MM.1S (cell line): ENCODE data around the gene ACTR1B.

Experiments
- DNase-seq: peaks from one replicate; pipeline ENCODE4 v3.0.0-alpha.2; 2015
- H2AFZ ChIP-seq: fragments of 300-600 bp; sonication (generic); 2 replicates; pipeline ENCODE4 v1.6.0; 2016; ENCODE audit warnings: antibody characterized with exemption, low read length
- H3F3A ChIP-seq: fragments of 300-600 bp; sonication (generic); 2 replicates; pipeline ENCODE4 v1.6.1; 2016; ENCODE audit warnings: mild to moderate bottlenecking, antibody characterized with exemption, low read length, moderate library complexity, mixed read lengths; ENCODE audit not compliant: insufficient read depth
- H3K27ac ChIP-seq: fragments of 300-600 bp; sonication (generic); 2 replicates; pipeline ENCODE4 v1.5.1; 2016; ENCODE audit warnings: mild to moderate bottlenecking, low read length
- H3K27me3 ChIP-seq: fragments of 300-600 bp; sonication (generic); replicated peaks from 2 replicates; pipeline ENCODE4 v1.6.0; 2016; ENCODE audit warnings: low read length; ENCODE audit not compliant: insufficient read depth
- H3K36me3 ChIP-seq: fragments of 300-600 bp; sonication (generic); replicated peaks from 2 replicates; pipeline ENCODE4 v1.6.1; 2016; ENCODE audit warnings: mild to moderate bottlenecking, low read length, mixed read lengths; ENCODE audit not compliant: insufficient read depth
- H3K4me1 ChIP-seq: fragments of 300-600 bp; sonication (generic); 2 replicates; pipeline ENCODE4 v1.6.1; 2016; ENCODE audit warnings: low read length, mixed read lengths
- H3K4me2 ChIP-seq: fragments of 300-600 bp; sonication (generic); 2 replicates; pipeline ENCODE4 v1.6.0; 2016; ENCODE audit warnings: low read depth, low read length
- H3K4me3 ChIP-seq: fragments of 300-600 bp; sonication (generic); 2 replicates; pipeline ENCODE4 v1.5.1; 2016; ENCODE audit warnings: low read length, mixed read lengths
- H3K79me2 ChIP-seq: fragments of 300-600 bp; sonication (generic); 2 replicates; pipeline ENCODE4 v1.6.1; 2016; ENCODE audit warnings: mixed run types, low read length, mixed read lengths
- H3K9ac ChIP-seq: fragments of 300-600 bp; sonication (generic); 2 replicates; pipeline ENCODE4 v1.6.1; 2016; ENCODE audit warnings: low read length, mixed read lengths
- H3K9me2 ChIP-seq: fragments of 300-600 bp; sonication (generic); replicated peaks from 2 replicates; pipeline ENCODE4 v1.6.1; 2016; ENCODE audit warnings: mild to moderate bottlenecking, low read length, mixed read lengths; ENCODE audit not compliant: insufficient read depth
- H3K9me3 ChIP-seq: fragments of 300-600 bp; sonication (generic); replicated peaks from 2 replicates; pipeline ENCODE4 v1.6.1; 2016; ENCODE audit warnings: mild to moderate bottlenecking, low read length, mixed read lengths; ENCODE audit not compliant: insufficient read depth
- H4K20me1 ChIP-seq: fragments of 300-600 bp; sonication (generic); 2 replicates; pipeline ENCODE4 v1.6.1; 2016; ENCODE audit warnings: mild to moderate bottlenecking, low read length, moderate library complexity, mixed read lengths; ENCODE audit not compliant: insufficient read depth
- EZH2 ChIP-seq: fragments of 300-600 bp; sonication (generic); optimal IDR thresholded peaks from 2 replicates; pipeline ENCODE3; 2017; ENCODE audit warnings: low read depth, mild to moderate bottlenecking, antibody characterized with exemption, low read length, mixed read lengths
- EZH2phosphoT487 ChIP-seq: fragments of 300-600 bp; sonication (generic); IDR thresholded peaks from 2 replicates; pipeline ENCODE4 v1.6.1; 2018; ENCODE audit warnings: antibody characterized with exemption, low read length
- TF ChIP-seq, protein P1 (sequence below): fragments of 300-600 bp; sonication (generic); IDR thresholded peaks from 2 replicates; pipeline ENCODE4 v1.5.1; 2016; ENCODE audit warnings: antibody characterized with exemption, low read length, mixed read lengths

The ACTR1B gene

DNA sequence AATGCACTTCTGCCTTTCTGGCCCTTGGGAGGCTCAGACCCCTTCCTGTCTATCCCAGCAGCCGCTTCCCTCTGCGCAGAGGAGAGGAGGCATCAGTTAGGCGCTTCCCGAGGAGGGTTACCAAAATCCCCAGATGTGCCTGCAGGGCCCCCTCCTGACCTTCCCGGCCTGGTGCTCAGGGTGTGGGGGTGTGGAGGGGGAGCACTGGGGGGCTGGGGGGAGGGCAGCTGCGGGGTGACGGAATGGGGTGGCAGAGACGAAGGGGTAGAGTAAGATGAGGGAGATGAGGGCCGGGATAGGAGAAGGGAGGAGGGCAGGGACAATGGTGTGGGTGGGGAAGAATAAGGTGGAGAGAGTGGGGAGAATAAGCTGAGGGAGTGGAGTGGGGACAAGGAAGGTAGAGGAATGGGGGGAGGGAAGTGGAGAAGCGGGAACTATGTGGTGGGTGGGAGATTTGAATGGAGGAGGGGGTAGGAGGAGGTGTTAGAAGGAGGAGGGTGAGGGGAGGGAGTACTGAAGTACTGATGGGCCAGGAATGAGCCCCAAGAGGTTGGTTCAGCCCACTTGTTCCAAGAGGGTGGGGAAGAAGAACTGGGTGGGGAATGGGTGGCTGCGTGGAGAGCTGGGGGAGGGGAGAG lies 43.0 kb upstream of the ACTR1B start:
- H3K4me1 ChIP-seq: no peaks in the 10 kb centered on the region
- H3K9ac ChIP-seq: no peak overlapping the region
- TF ChIP-seq EZH2 (no peak), EZH2phosphoT487 (no peak)
- TF ChIP-seq, protein P1, sequence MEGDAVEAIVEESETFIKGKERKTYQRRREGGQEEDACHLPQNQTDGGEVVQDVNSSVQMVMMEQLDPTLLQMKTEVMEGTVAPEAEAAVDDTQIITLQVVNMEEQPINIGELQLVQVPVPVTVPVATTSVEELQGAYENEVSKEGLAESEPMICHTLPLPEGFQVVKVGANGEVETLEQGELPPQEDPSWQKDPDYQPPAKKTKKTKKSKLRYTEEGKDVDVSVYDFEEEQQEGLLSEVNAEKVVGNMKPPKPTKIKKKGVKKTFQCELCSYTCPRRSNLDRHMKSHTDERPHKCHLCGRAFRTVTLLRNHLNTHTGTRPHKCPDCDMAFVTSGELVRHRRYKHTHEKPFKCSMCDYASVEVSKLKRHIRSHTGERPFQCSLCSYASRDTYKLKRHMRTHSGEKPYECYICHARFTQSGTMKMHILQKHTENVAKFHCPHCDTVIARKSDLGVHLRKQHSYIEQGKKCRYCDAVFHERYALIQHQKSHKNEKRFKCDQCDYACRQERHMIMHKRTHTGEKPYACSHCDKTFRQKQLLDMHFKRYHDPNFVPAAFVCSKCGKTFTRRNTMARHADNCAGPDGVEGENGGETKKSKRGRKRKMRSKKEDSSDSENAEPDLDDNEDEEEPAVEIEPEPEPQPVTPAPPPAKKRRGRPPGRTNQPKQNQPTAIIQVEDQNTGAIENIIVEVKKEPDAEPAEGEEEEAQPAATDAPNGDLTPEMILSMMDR: no peak
- H3F3A ChIP-seq: no peaks in the 10 kb centered on the region
- H3K4me2 ChIP-seq: no peak overlapping the region
- H3K36me3 ChIP-seq: no peaks in the 10 kb centered on the region
- no peaks in the 10 kb centered on the region for H4K20me1 ChIP-seq
- no peaks in the 10 kb centered on the region; the same call in 1 of the 2 replicates for H3K27me3 ChIP-seq
- no peaks in the 10 kb centered on the region for H3K9me3 ChIP-seq
- H2AFZ ChIP-seq: no peak overlapping the region
- H3K4me3 ChIP-seq: no peak overlapping the region
- DNase-seq: no peak
- no peaks in the 10 kb centered on the region for H3K79me2 ChIP-seq
- no peak overlapping the region for H3K27ac ChIP-seq
- no peaks in the 10 kb centered on the region for H3K9me2 ChIP-seq

DNA sequence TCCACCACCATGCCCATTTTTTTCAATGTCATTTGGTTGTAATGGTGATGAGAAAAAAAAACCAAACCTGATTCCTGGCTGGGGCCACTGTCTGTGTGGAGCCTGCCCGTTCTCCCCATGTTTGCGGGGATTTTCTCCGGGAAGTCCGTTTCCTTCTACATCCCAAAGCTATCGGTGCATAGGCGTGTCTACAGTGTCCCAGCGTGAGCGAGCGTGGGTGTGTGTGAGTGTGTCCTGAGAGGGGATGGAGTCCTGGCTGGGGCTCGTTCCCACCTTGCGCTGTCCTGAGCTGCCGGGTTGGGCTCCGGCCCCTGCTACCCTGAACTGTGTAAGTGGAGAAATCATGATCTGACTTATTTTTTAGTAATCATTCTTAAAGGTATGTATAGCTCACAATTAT lies 42.3 kb upstream of the ACTR1B start:
- H2AFZ ChIP-seq: no peak overlapping the region
- H3K79me2 ChIP-seq: no peaks in the 10 kb centered on the region
- H3K9me2 ChIP-seq: no peaks in the 10 kb centered on the region
- no peaks in the 10 kb centered on the region for H4K20me1 ChIP-seq
- no peak for TF ChIP-seq EZH2phosphoT487
- no peaks in the 10 kb centered on the region for H3K9me3 ChIP-seq
- DNase-seq: no peak
- no peak overlapping the region for H3K9ac ChIP-seq
- no peak overlapping the region for H3K27ac ChIP-seq
- no peaks in the 10 kb centered on the region for H3K36me3 ChIP-seq
- H3K27me3 ChIP-seq: no peaks in the 10 kb centered on the region; the same call in 1 of the 2 replicates
- H3K4me1 ChIP-seq: no peaks in the 10 kb centered on the region
- no peaks in the 10 kb centered on the region for H3F3A ChIP-seq
- no peak overlapping the region for H3K4me2 ChIP-seq
- H3K4me3 ChIP-seq: no peak overlapping the region

DNA sequence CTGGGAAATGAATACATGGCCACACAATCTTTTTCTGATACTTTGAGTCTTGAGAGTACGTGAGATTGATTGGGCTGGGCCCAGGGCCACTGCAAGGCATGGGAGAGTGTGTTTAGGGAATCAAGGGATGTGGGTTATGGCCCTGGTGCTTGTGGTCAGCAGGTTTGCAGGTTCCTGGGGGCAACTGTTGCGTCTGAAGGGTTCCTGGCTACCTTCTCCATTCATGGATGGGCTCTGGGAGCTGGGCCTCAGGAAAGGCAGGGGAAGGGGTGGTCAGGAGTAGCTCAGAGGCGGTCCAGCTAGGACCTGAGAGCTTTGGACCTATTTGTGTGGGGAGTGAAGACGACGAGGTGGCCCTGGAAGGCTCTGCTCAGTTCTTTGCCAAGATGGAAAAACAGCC lies 41.1 kb upstream of the ACTR1B start:
- no peak overlapping the region for H3K27ac ChIP-seq
- no peak overlapping the region for H3K4me2 ChIP-seq
- no peak overlapping the region for H3K4me3 ChIP-seq
- DNase-seq: no peak
- H3K9ac ChIP-seq: no peak overlapping the region
- H3K4me1 ChIP-seq: no peaks in the 10 kb centered on the region
- H3K9me3 ChIP-seq: no peaks in the 10 kb centered on the region
- H3K27me3 ChIP-seq: no peaks in the 10 kb centered on the region; the same call in 1 of the 2 replicates
- no peak overlapping the region for H2AFZ ChIP-seq
- H3F3A ChIP-seq: no peaks in the 10 kb centered on the region
- H3K79me2 ChIP-seq: no peaks in the 10 kb centered on the region
- no peaks in the 10 kb centered on the region for H3K9me2 ChIP-seq
- TF ChIP-seq EZH2phosphoT487 (no peak), EZH2 (no peak)
- TF ChIP-seq, protein P1: no peak
- H4K20me1 ChIP-seq: no peaks in the 10 kb centered on the region
- H3K36me3 ChIP-seq: no peaks in the 10 kb centered on the region

DNA sequence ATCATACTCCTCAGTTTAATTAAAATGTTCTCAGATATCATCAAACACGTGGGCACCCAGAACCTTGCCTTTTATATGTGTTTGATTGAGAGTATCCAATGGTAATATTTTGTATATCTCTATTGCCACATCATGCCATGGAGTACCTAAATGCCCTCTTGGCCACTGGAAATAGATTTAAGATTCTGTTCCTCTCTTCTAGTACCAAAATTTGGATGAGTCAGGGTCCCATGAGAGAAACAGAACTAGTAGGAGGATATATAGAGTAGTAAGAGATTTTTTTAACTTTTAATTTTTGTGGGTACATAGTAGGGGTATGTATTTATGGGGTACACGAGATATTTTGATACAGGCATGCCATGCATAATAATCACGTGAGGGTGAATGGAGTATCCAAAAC lies 39.9 kb upstream of the ACTR1B start:
- no peaks in the 10 kb centered on the region for H3K4me1 ChIP-seq
- no peaks in the 10 kb centered on the region for H4K20me1 ChIP-seq
- H3K9me3 ChIP-seq: no peaks in the 10 kb centered on the region
- TF ChIP-seq, protein P1: no peak
- TF ChIP-seq EZH2phosphoT487 (no peak), EZH2 (no peak)
- no peaks in the 10 kb centered on the region for H3K79me2 ChIP-seq
- H3K27ac ChIP-seq: no peak overlapping the region
- H3K4me3 ChIP-seq: no peak overlapping the region
- H3K4me2 ChIP-seq: no peak overlapping the region
- no peak overlapping the region for H3K9ac ChIP-seq
- H3K9me2 ChIP-seq: no peaks in the 10 kb centered on the region
- H3F3A ChIP-seq: no peaks in the 10 kb centered on the region
- H2AFZ ChIP-seq: no peak overlapping the region
- DNase-seq: no peak
- no peaks in the 10 kb centered on the region for H3K36me3 ChIP-seq
- no peaks in the 10 kb centered on the region; the same call in 1 of the 2 replicates for H3K27me3 ChIP-seq
